Urothelium cell line (cell line): ENCODE results near the gene UQCR10.
A peak's percentile ranks its signal among the peaks of the same experiment; 100 is the strongest.

ENCODE experiments used
- DNase-seq: peaks from one replicate; pipeline ENCODE4 v3.0.0; 2011; ENCODE audit warnings: low spot score, mixed read lengths
- FAIRE-seq: peaks from 2 replicates; lab custom pipeline; 2011; peaks lifted over from hg19 to GRCh38; lab: Jason Lieb, UNC

The UQCR10 gene

DNA sequence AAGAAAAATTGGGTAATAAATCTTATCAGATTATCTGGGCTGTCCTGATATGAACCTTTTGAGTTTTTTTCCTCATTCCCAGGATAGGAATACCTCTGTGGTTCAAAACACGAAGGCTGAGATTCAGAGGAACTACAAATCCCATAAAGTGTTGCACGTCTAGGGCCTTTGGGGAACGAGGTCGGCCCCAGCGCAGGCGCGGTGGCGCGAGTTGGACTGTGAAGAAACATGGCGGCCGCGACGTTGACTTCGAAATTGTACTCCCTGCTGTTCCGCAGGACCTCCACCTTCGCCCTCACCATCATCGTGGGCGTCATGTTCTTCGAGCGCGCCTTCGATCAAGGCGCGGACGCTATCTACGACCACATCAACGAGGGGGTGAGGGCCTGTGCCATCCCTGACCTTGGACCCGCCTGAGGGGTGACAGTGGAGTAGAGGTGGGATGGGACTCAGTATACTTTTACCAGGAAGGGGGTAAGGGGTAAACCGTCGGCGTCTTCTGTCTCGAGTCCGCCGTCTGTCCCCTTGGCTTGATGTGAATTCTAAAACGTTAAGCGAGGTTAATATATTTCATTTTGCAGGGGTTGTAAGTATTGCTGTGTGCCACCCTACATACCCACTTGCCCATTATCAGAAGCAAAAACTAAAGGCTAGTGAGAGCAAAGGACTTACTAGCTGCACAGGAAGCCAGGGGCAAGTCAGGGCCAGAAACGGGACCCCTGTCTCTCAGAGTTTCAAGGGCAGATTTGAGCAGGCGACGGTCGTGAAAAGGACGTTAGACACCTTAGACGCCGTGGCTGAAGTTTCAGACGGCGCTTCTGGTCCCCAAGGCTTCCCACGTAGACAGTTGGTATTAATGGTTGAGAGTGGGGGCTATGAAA is at the start of gene UQCR10:
Gene UQCR10 (plus strand): TSS at position 199 of the 881 bp plus-strand sequence. CDS start 30 bp downstream, at position 229.
- DNase-seq: peak; percentile 97
- FAIRE-seq: peak; percentile 77

- FAIRE-seq (no peak), DNase-seq (no peak)
These were observed 49.4 kb upstream of the UQCR10 start for GRCh38 chr22:29717789-29718188.

DNA sequence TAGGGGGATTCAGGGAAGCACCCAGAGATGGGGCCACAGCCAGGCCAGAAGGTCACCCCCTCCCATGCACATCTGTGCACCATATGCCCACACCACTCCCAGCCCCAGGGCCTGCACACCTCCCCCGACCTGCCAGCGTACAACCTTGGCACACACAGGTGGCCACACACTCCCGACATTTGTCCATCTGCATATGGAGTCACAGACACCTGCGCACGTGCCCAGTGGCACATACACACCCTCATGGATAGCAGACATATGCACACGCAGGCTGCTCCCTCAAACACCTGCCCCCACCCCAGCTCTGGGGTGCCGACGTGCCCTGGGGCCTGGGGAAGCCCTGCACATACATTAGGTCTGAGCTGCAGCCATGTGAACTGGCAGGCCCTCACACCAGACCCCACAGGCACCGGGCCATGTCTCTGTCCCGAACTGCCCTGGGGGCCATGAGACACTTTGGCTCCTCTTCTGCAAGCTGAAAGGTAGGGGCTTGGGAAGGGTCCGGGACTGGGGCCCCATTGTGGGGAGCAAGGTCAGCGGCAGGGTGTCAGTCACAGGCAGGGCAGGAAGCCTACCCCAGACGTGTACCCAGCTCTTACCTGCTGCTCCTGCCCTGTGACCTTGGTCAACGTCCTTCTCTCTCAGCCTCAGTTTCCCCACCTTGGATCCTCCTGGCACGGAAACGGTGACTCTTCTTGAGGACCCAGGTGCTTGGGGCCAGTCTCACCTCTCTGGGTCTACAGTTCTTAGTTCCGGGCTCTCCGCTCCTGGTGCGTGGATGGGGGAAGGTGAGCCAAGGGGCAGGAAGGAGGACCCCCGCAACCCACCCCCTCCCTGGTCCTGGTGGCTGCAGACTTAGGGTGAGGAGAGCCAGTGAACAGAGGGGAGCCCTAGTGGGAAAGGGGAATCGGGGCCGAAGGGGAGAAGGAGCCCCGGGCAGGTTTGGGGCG is 47.9 kb upstream of the UQCR10 start:
- DNase-seq (no peak), FAIRE-seq (peak; percentile 17)

DNA sequence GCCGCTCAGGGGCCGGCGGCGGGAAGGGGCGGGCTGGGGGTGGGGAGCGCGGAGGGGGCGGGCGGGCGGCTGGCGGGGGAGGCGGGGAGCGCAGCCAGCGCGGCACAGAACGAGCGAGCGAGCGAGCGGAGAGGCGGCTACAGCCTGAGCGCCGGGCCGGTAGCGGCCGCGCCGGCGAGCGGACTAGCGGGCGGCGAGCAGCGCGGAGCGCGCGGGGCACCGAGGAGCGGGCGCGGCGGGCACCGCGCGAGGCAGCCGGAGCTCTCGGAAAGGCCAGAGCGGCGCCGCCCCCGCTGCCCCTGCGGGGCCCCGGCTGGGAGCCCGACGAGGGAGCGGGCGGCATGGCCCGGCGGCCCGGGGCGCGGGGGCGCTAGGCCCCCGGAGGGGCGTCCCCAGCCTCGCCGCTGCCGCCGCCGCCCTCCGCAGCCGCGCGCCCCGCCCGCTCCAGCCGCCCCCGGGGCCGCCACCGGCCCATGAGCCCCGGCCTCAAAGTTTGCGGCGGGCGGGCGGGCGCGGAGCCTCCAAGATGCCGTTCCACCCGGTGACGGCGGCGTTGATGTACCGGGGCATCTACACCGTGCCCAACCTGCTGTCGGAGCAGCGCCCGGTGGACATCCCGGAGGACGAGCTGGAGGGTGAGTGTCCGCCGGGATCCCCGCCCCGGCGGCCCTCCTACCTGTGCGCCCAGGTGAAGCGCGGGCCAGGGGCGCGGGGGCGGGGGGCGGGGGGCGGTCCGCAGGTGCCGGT is 47.1 kb upstream of the UQCR10 start, which contains the start of gene CABP7:
Gene CABP7 (plus strand): TSS at position 105 of the 747 bp plus-strand sequence. CDS start 422 bp downstream, at position 527.
- FAIRE-seq: no peak
- no peak for DNase-seq

DNA sequence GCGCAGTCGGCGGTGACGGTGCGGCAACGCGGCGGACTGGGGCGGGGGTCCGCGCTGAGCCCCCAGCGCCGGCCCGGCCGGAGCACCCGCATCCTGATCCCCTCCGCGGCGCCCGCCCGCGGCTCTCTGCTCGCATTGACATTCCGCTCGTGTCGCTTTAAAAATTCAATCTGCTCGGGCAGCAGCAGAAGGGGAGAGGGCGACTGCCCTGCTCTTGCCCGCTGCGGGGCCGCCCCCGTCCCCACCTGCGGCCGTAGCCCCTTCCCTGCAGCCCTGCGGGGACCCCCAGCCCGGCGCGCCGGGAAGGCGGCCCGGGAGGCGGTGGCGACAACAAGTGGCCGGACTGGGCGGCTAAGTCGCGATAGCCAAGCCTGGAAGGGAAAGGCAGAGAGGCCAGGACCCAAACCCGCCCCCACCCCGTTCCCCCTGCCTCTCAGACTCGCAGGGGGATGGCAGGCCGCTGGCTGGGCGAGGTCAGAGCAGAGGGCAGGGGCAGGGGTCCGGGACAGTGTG is 46.3 kb upstream of the UQCR10 start:
- no peak for FAIRE-seq

GRCh38 chr22:29722151-29722550 is 45.0 kb upstream of the UQCR10 start:
- DNase-seq: peak; percentile 84
- FAIRE-seq: peak; percentile 66

More for the DNA sequence above, 46.3 kb upstream of the UQCR10 start:
- DNase-seq: no peak

GRCh38 chr22:29722587-29722986 is 44.6 kb upstream of the UQCR10 start:
- DNase-seq (peak; percentile 73), FAIRE-seq (no peak)

- no peak for DNase-seq
- no peak for FAIRE-seq
These were observed 43.4 kb upstream of the UQCR10 start for GRCh38 chr22:29723766-29724165.

DNA sequence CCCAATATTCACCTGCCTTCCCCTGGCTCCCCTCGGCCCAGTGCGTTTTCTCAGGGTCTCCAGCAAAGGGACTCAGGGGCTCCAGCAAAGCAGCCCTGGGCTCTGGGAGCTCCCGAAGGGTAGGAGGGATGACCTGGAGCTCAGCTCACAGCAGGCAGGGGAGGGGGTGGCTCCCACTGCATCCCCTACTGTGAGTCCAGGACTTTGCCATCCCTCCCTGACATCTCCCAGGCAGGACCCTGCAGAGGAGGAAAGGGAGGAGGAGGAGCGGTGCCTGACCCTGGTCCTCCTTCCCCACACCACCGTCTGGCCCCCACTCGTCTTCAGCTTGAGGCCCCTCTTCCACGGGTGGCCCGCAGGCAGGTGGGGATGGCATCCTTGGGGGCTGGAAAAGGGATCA is 42.3 kb upstream of the UQCR10 start:
- FAIRE-seq: no peak
- DNase-seq: no peak

- DNase-seq (no peak), FAIRE-seq (no peak)
These were observed 41.1 kb upstream of the UQCR10 start for GRCh38 chr22:29726106-29726505.

- no peak for FAIRE-seq
- DNase-seq: peak; percentile 32
These were observed 40.5 kb upstream of the UQCR10 start for GRCh38 chr22:29726512-29727130.

GRCh38 chr22:29727131-29727523 is 40.0 kb upstream of the UQCR10 start:
- peak; percentile 65 for DNase-seq

DNA sequence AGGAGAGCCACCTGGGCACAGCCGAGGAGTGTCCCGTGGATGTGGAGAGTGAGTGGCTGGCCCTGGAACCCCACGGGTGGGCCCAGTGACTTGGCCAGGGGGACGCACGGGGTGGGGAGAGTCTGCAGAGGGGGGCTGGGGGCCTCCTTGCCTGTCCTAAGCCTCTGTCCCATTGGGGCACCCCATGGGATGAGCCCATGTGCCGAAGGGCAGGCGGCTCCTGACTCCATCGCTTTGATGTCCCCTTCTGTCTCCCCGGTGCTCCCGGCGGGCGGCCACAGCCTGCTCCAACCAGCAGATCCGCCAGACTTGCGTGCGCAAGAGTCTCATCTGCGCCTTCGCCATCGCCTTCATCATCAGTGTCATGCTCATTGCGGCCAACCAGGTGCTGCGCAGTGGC is 38.0 kb upstream of the UQCR10 start:
- FAIRE-seq (no peak), DNase-seq (no peak)

More at GRCh38 chr22:29727131-29727523, 40.0 kb upstream of the UQCR10 start:
- FAIRE-seq: no peak

- DNase-seq: no peak
- FAIRE-seq: no peak
These were observed 35.9 kb upstream of the UQCR10 start for GRCh38 chr22:29731058-29731850.

DNA sequence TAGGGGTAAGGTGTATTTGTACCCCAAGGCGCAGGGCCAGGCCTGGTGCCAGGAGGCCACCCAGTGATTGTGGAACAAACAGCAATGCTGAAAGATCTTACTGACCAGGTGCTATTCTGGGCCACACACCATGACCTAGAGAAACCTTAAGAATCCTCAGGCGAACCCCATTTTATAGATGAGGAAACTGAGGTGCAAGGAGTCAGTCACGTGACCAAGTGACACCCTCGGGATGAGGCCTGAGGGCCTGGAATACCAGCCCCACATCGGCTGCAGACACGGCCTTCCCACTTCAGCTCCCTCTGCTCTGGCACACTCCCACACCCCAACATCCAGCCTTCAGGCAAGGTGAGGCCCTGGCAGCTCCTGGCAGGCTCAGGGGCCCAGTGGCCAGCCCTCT is 34.3 kb upstream of the UQCR10 start:
- FAIRE-seq (no peak), DNase-seq (no peak)

- no peak for DNase-seq
- FAIRE-seq: no peak
These were observed 33.6 kb upstream of the UQCR10 start for GRCh38 chr22:29733362-29734201.

DNA sequence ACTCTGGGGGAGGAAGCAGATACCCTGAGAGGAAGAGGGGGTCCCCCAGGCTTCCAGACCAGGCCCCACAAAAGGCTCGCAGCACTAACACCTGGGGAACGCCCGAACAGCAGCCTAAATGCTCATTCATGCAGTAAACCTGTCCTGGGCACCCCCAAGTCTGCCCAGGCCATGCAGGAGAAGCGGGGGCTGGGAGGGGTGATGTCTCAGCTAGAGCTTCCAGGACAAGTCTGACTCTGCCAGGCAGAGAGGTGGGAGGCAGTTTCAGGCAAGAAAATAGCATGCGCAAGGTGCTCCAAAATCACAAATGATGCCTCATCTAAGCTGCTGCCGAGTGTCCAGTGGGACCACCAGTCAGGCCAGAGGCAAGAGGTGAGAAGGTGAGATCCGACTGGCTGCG is 32.8 kb upstream of the UQCR10 start:
- DNase-seq: no peak
- no peak for FAIRE-seq

DNA sequence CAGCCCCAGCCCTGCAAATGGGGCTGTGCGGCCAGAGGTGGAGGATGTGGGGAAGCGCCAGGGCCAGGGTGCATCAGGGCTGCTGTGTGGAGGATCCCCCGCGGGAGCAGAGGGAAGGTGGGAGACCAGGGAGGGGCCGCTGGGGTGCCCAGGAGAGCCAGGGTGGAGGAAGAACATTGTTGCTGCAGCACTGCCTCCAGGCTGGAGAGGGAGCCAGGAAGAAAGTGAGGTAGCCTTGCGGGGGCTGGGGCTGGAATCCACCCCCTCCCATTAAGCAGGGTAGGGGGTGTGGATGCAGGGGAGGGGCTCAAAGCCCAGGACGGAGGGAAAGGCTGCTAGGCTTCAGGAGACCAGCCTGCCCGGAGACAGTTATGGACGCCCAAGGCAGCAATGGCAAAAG is 32.3 kb upstream of the UQCR10 start:
- FAIRE-seq (no peak), DNase-seq (no peak)
